ENCODE measurements around the gene TINAGL1.

TINAGL1 gene

DNA sequence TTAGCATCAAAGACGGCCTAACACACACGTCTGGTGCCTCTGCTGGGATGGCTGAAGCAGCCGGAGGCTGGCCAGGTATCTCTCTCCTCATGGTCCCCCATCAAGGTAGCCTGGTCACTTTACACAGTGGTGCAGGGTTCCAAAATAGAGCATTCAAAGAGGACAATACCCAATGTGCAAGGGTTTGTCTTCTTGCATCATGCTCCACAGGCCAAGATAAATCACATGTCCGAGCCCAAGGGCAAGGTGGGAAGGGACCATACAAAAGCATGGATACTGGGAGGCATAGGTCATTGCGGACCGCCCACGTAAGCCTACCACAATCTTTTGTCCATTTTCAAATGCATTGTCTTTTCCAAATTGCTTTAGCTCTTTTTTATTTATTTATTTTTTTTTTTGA is 23.8 kb upstream of the TINAGL1 start:
- H3K9me3 Mint-ChIP-seq: no peaks in the 10 kb centered on the region
- H3K36me3 Mint-ChIP-seq (ENCODE audit: low read depth): no peaks in the 10 kb centered on the region
- peaks cover 17% of the 10 kb centered on the region for H3K4me1 Mint-ChIP-seq (ENCODE audit: low read depth)
- intact Hi-C loops (cut with micrococcal nuclease): no loop called here
- no peak overlapping the region for H3K27ac Mint-ChIP-seq
- H3K4me3 Mint-ChIP-seq: no peak overlapping the region
- no peaks in the 10 kb centered on the region for H3K27me3 Mint-ChIP-seq

GRCh38 chr1:31556481-31557006 is 19.8 kb upstream of the TINAGL1 start:
- Mint-ChIP-seq H3K4me3 (no peak overlapping the region), H3K27me3 (peaks cover 7% of the 10 kb centered on the region), H3K36me3 (ENCODE audit: low read depth) (no peaks in the 10 kb centered on the region), H3K27ac (no peak overlapping the region), H3K9me3 (no peaks in the 10 kb centered on the region), H3K4me1 (ENCODE audit: low read depth) (no peaks in the 10 kb centered on the region)
- intact Hi-C loops (cut with micrococcal nuclease): no loop called here

- no peaks in the 10 kb centered on the region for H3K9me3 Mint-ChIP-seq
- H3K36me3 Mint-ChIP-seq (ENCODE audit: low read depth): no peaks in the 10 kb centered on the region
- H3K4me3 Mint-ChIP-seq: no peak overlapping the region
- no peak overlapping the region for H3K27ac Mint-ChIP-seq
- intact Hi-C loops (cut with micrococcal nuclease): no loop called here
- no peaks in the 10 kb centered on the region for H3K4me1 Mint-ChIP-seq (ENCODE audit: low read depth)
- H3K27me3 Mint-ChIP-seq: peaks cover 13% of the 10 kb centered on the region
These were observed 16.6 kb upstream of the TINAGL1 start for GRCh38 chr1:31559715-31560114.

- Mint-ChIP-seq H3K36me3 (ENCODE audit: low read depth) (no peaks in the 10 kb centered on the region), H3K27me3 (peaks cover 14% of the 10 kb centered on the region), H3K4me1 (ENCODE audit: low read depth) (no peaks in the 10 kb centered on the region)
These were observed 15.9 kb upstream of the TINAGL1 start for GRCh38 chr1:31560394-31560793.

DNA sequence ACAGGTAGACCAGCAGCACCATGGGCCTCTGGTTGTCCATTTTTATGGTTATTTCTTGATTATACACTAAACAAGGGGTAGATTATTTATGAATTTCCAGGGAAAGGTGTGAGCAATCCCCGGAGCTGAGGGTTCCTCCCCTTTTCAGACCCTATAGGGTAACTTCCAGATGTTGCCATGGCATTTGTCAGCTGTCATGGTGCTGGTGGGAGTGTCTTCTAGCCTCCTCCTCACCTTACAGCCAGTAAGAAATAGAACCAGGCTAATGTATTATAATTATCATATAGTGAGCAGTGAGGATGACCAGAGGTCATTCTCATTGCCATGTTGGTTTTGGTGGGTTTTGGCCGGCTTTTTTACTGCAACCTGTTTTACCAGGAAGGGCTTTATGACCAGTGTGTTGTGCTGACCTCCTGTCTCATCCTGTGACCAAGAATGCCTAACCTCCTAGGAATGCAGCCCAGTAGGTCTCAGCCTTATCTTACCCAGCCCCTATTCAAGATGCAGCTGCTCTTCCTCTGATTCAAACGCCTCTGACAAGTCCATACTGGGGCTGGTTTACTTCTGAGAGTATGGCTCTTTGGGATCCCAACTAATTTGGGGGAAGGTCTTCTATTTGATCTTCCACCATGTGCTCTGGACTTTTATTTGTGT is 13.5 kb upstream of the TINAGL1 start:
- no peaks in the 10 kb centered on the region for H3K36me3 Mint-ChIP-seq (ENCODE audit: low read depth)
- no peaks in the 10 kb centered on the region for H3K9me3 Mint-ChIP-seq
- peaks cover 22% of the 10 kb centered on the region for H3K27me3 Mint-ChIP-seq
- H3K27ac Mint-ChIP-seq: no peak overlapping the region
- no peak overlapping the region for H3K4me3 Mint-ChIP-seq
- H3K4me1 Mint-ChIP-seq (ENCODE audit: low read depth): no peaks in the 10 kb centered on the region
- intact Hi-C loops (cut with micrococcal nuclease): no loop called here

More at GRCh38 chr1:31560394-31560793, 15.9 kb upstream of the TINAGL1 start:
- Mint-ChIP-seq H3K9me3 (no peaks in the 10 kb centered on the region), H3K4me3 (no peak overlapping the region), H3K27ac (no peak overlapping the region)
- intact Hi-C loops (cut with micrococcal nuclease): no loop called here

GRCh38 chr1:31564606-31564989 is 11.7 kb upstream of the TINAGL1 start:
- Mint-ChIP-seq H3K4me3 (no peak overlapping the region), H3K27me3 (peaks cover 31% of the 10 kb centered on the region), H3K27ac (no peak overlapping the region), H3K36me3 (ENCODE audit: low read depth) (no peaks in the 10 kb centered on the region), H3K9me3 (no peaks in the 10 kb centered on the region), H3K4me1 (ENCODE audit: low read depth) (no peaks in the 10 kb centered on the region)
- intact Hi-C loops (cut with micrococcal nuclease): loop anchor here (1.0 to 2.0 kb wide), 2 partner anchors 30 to 54 kb away; no protein-coding TSS in a partner anchor

DNA sequence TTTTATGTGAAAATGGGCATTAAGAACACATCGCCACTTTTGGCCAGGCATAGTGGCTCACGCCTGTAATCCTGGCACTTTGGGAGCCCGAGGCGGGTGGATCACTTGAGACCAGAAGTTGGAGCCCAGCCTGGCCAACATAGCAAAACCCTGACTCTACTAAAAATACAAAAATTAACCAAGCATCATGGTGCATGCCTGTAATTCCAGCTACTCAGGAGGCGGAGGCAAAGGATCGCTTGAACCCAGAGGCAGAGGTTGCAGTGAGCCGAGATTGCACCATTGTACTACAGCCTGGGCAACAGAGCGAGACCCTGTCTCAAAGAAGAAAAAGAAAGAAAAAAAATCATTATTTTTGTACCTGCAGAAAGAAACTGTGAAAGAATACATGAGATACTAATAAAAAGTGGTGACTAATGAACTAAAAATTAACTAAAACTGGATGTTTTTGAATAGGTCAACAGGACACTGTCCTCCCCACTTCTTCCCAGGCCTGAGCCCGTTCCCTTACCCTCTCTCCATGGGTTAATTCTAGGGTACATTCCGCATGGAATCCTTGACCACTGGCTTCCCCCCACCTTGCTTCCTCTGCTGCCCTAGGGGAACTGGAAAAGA is 8.3 kb upstream of the TINAGL1 start:
- Mint-ChIP-seq H3K4me3 (no peak overlapping the region), H3K36me3 (ENCODE audit: low read depth) (no peaks in the 10 kb centered on the region), H3K9me3 (no peaks in the 10 kb centered on the region), H3K27me3 (peaks cover 39% of the 10 kb centered on the region), H3K4me1 (ENCODE audit: low read depth) (peaks cover 15% of the 10 kb centered on the region), H3K27ac (peak overlapping the region; percentile 51)
- intact Hi-C loops (cut with micrococcal nuclease): no loop called here

DNA sequence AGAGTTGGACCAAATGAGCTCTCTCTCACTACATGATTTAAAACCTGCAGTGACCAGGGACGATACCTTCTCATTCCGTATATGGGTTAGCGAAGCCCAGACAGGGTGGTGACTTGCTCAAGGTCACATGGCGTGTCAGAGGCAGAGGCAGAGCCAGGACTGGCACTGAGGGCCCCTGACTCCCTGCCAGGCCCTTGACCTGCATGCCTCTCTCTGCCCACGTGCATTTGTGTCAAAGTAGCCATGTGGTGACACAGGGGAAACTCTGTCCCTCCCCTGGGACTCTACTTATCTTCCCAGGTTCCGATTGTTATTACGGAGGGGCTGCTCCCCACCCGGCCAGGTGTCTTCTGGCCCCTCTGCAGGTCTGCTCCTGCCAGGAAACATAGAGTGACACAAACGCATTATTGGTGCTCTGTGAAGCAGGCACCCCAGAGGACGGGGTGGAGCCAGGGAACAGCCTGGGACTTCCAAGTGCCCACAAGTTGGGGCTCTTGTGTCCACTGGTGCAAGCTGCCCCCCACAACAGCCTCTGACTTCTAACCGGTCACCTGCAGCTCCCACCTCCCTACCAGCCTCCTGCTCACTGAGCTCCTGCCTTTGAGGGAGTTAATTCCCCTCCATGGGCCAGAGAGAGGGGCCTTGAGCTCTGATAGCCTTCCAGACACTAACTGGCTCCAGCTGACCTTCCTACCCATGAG is 7.3 kb upstream of the TINAGL1 start:
- Mint-ChIP-seq H3K4me1 (ENCODE audit: low read depth) (peaks cover 24% of the 10 kb centered on the region), H3K27me3 (peaks cover 40% of the 10 kb centered on the region), H3K36me3 (ENCODE audit: low read depth) (no peaks in the 10 kb centered on the region), H3K4me3 (no peak overlapping the region), H3K27ac (no peak overlapping the region), H3K9me3 (no peaks in the 10 kb centered on the region)
- intact Hi-C loops (cut with micrococcal nuclease): no loop called here

GRCh38 chr1:31569596-31570173 is 6.6 kb upstream of the TINAGL1 start:
- H3K4me3 Mint-ChIP-seq: no peak overlapping the region
- H3K27ac Mint-ChIP-seq: no peak overlapping the region
- peaks cover 38% of the 10 kb centered on the region for H3K27me3 Mint-ChIP-seq
- no peaks in the 10 kb centered on the region for H3K9me3 Mint-ChIP-seq
- intact Hi-C loops (cut with micrococcal nuclease): no loop called here
- peaks cover 31% of the 10 kb centered on the region for H3K4me1 Mint-ChIP-seq (ENCODE audit: low read depth)
- no peaks in the 10 kb centered on the region for H3K36me3 Mint-ChIP-seq (ENCODE audit: low read depth)

DNA sequence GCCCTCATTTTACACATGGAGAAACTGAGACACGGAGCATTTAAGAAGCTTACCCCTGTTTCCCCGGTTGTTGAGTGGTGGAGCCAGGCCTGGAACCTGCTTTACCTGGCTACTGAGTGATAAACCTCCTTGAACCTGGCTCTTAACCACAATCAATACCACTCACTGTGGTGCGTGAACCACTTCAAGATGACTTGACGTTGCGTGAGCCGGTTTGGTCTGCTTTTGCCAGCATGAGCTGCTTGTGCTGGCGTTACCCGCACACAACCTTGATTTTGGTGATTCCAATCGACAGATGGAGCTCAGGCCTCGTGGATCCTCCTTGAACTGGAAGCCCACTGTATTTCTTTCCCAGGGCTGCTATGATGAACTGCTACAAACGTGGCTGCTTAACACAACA is 6.1 kb upstream of the TINAGL1 start:
- Mint-ChIP-seq H3K4me3 (no peak overlapping the region), H3K27ac (no peak overlapping the region), H3K27me3 (peaks cover 39% of the 10 kb centered on the region), H3K9me3 (no peaks in the 10 kb centered on the region), H3K4me1 (ENCODE audit: low read depth) (peaks cover 33% of the 10 kb centered on the region), H3K36me3 (ENCODE audit: low read depth) (no peaks in the 10 kb centered on the region)
- intact Hi-C loops (cut with micrococcal nuclease): no loop called here

DNA sequence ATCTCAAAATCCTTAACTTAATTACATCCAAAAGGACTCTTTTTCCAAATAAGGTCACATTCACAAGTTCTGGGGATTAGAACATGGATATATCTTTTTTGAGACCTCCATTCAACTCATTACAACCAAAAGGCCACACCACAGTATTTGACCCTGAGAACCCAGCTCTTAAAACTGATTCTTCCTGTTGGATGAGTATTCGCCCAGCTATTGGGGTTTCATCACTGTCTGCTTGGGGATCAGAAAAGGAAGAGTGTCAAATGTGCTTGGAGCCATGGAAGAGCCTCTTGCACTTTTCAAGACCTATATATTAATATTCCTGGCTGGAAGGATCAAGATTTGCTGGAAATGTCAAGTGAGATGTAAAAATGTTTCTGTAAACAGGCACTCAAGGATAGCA is 5.4 kb upstream of the TINAGL1 start:
- intact Hi-C loops (cut with micrococcal nuclease): no loop called here
- H3K27ac Mint-ChIP-seq: no peak overlapping the region
- no peaks in the 10 kb centered on the region for H3K9me3 Mint-ChIP-seq
- H3K4me1 Mint-ChIP-seq (ENCODE audit: low read depth): peaks cover 35% of the 10 kb centered on the region
- no peaks in the 10 kb centered on the region for H3K36me3 Mint-ChIP-seq (ENCODE audit: low read depth)
- peaks cover 36% of the 10 kb centered on the region for H3K27me3 Mint-ChIP-seq
- no peak overlapping the region for H3K4me3 Mint-ChIP-seq

- intact Hi-C loops (cut with micrococcal nuclease): no loop called here
- Mint-ChIP-seq H3K9me3 (no peaks in the 10 kb centered on the region), H3K27ac (no peak overlapping the region), H3K27me3 (peaks cover 34% of the 10 kb centered on the region), H3K36me3 (ENCODE audit: low read depth) (no peaks in the 10 kb centered on the region), H3K4me1 (ENCODE audit: low read depth) (peaks cover 42% of the 10 kb centered on the region), H3K4me3 (no peak overlapping the region)
These were observed 4.7 kb upstream of the TINAGL1 start for GRCh38 chr1:31571340-31572295.

- H3K9me3 Mint-ChIP-seq: no peaks in the 10 kb centered on the region
- intact Hi-C loops (cut with micrococcal nuclease): no loop called here
- no peaks in the 10 kb centered on the region for H3K36me3 Mint-ChIP-seq (ENCODE audit: low read depth)
- peaks cover 33% of the 10 kb centered on the region for H3K27me3 Mint-ChIP-seq
- peaks cover 44% of the 10 kb centered on the region for H3K4me1 Mint-ChIP-seq (ENCODE audit: low read depth)
- H3K4me3 Mint-ChIP-seq: no peak overlapping the region
- H3K27ac Mint-ChIP-seq: no peak overlapping the region
These were observed 3.8 kb upstream of the TINAGL1 start for GRCh38 chr1:31572323-31573104.
